ENCODE results near the gene AGXT2.

- no peak for TF ChIP-seq POLR2A (IDR thresholded peaks at IDR 0.05)
- no peak for TF ChIP-seq CTCF (IDR thresholded peaks at IDR 0.05)
These were observed at the start of gene AGXT2 for GRCh38 chr5:35047785-35048404.

All from esophagus squamous epithelium (tissue), 4 donors.